ENCODE data around the gene KLHL21. TPM values are rescaled to one million over a fixed set of nuclear protein-coding genes. Genes with fewer than 3 reads are reported as not detected.

Gene KLHL21
- total and polyA plus RNA-seq, 9 of the 15 experiments (the other 6 are each of a cell fraction or from before 2014, with no cell fraction given), result 2.1 to 42.1 (median 17.5) TPM

DNA sequence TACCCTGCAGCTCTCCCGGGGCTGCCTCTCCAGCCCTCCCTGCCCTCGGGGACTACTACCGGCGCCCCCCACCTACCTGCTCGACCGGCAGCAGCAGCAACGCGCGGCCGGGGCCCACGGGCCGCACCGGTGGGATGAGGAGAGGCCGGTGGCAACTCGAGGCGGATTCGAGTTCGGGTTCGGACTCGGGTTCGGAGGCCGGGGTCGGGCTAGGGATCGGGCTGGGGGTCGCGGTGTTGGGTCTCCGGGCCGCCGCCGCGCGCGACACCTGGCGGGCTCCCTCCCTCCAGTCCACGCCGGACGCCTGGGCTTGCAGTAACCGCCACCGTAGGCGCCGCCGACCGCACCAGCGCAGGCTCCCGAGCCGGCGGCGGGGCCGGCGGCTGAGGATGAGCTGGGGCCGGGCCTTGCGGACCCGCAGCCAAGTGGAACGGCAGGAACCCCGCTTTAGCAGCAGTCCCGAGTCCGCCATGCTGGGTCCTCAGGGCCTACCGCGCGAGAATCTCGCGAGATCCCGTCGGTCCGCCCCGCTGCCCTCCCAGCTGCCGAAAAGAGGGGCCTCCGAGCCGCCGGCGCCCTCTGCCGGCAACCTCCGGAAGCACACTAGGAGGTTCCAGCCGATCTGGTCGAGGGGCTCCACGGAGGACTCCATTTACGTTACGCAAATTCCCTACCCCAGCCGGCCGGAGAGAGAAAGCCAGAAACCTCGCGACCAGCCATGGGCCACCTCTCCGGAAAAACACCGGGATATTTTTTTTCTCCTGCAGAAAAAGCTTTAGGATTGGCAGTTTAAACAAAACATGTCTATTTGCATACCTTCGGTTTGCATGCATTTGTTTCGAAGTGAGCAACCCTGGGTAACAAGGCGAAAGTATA is 48.4 kb downstream of the KLHL21 start, which contains the start of gene NOL9 (continued):
- TF ChIP-seq ZNF395 (CRISPR knock-in tag; IDR thresholded peaks at IDR 0.05), result no peak
- TF ChIP-seq SRSF1 (IDR thresholded peaks at IDR 0.05; ENCODE audit: low read depth, low read length), result no peak
- TF ChIP-seq, protein P1, sequence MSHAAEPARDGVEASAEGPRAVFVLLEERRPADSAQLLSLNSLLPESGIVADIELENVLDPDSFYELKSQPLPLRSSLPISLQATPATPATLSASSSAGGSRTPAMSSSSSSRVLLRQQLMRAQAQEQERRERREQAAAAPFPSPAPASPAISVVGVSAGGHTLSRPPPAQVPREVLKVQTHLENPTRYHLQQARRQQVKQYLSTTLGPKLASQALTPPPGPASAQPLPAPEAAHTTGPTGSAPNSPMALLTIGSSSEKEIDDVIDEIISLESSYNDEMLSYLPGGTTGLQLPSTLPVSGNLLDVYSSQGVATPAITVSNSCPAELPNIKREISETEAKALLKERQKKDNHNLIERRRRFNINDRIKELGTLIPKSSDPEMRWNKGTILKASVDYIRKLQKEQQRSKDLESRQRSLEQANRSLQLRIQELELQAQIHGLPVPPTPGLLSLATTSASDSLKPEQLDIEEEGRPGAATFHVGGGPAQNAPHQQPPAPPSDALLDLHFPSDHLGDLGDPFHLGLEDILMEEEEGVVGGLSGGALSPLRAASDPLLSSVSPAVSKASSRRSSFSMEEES (CRISPR knock-in tag; IDR thresholded peaks at IDR 0.05), result no peak
- TF ChIP-seq HOXB6 (CRISPR knock-in tag; IDR thresholded peaks at IDR 0.05; ENCODE audit: borderline replicate concordance), result no peak
- TF ChIP-seq, protein P2, sequence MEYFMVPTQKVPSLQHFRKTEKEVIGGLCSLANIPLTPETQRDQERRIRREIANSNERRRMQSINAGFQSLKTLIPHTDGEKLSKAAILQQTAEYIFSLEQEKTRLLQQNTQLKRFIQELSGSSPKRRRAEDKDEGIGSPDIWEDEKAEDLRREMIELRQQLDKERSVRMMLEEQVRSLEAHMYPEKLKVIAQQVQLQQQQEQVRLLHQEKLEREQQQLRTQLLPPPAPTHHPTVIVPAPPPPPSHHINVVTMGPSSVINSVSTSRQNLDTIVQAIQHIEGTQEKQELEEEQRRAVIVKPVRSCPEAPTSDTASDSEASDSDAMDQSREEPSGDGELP (CRISPR knock-in tag; IDR thresholded peaks at IDR 0.05; ENCODE audit: borderline replicate concordance), result peak; percentile 98
- TF ChIP-seq MEF2D (tag; conservative IDR thresholded peaks at IDR 0.05; ENCODE audit: low read depth), result no peak
- TF ChIP-seq FOXP1 (CRISPR knock-in tag; IDR thresholded peaks at IDR 0.05), result peak; percentile 93
- TF ChIP-seq TAF7 (tag; IDR thresholded peaks at IDR 0.05), result peak; percentile 73
- no peak for TF ChIP-seq MECOM (CRISPR knock-in tag; IDR thresholded peaks at IDR 0.05)
- TF ChIP-seq ZNF696 (CRISPR knock-in tag; conservative IDR thresholded peaks at IDR 0.05), result no peak
- TF ChIP-seq EWSR1 (IDR thresholded peaks at IDR 0.05; ENCODE audit: borderline replicate concordance, low read depth, partially characterized antibody), result no peak
- TF ChIP-seq RAD21 (CRISPR knock-in tag; conservative IDR thresholded peaks at IDR 0.05 in 1 of 2, IDR thresholded peaks at IDR 0.05 in 1 of 2), result peak; percentile 70 to 76
- no peak for TF ChIP-seq GATA2 (CRISPR knock-in tag; IDR thresholded peaks at IDR 0.05)
- no peak for TF ChIP-seq NCOA2 (IDR thresholded peaks at IDR 0.05; ENCODE audit: partially characterized antibody in 2 of 2)
- TF ChIP-seq ARHGAP35 (IDR thresholded peaks at IDR 0.05; ENCODE audit: partially characterized antibody), result peak; percentile 97
- no peak; the same call in 1 of the 2 replicates for TF ChIP-seq ZNF274 (IDR thresholded peaks at IDR 0.05; ENCODE audit: borderline replicate concordance, low read depth, low read length)
- no peak for TF ChIP-seq ZNF280B (CRISPR knock-in tag; IDR thresholded peaks at IDR 0.05)
- TF ChIP-seq ZC3H11A (IDR thresholded peaks at IDR 0.05; ENCODE audit: low read depth, low read length), result no peak
- TF ChIP-seq, protein P3, sequence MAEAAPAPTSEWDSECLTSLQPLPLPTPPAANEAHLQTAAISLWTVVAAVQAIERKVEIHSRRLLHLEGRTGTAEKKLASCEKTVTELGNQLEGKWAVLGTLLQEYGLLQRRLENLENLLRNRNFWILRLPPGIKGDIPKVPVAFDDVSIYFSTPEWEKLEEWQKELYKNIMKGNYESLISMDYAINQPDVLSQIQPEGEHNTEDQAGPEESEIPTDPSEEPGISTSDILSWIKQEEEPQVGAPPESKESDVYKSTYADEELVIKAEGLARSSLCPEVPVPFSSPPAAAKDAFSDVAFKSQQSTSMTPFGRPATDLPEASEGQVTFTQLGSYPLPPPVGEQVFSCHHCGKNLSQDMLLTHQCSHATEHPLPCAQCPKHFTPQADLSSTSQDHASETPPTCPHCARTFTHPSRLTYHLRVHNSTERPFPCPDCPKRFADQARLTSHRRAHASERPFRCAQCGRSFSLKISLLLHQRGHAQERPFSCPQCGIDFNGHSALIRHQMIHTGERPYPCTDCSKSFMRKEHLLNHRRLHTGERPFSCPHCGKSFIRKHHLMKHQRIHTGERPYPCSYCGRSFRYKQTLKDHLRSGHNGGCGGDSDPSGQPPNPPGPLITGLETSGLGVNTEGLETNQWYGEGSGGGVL (CRISPR knock-in tag; IDR thresholded peaks at IDR 0.05), result no peak
- TF ChIP-seq ZNF23 (CRISPR knock-in tag; IDR thresholded peaks at IDR 0.05), result no peak
